ENCODE data around the gene DDX5.

DDX5 gene

GRCh38 chr17:64503821-64504768, 2.0 kb downstream of the DDX5 start:
- TF ChIP-seq CTCF (IDR thresholded peaks at IDR 0.05; ENCODE audit: low read depth, low read length), result no peak
- Histone ChIP-seq H3K9me3 (ENCODE audit: severe bottlenecking) (no peaks in the 10 kb centered on the region), H3K36me3 (peaks cover 77% of the 10 kb centered on the region), H3K27me3 (ENCODE audit: insufficient read depth, low read depth, severe bottlenecking) (no peaks in the 10 kb centered on the region), H3K4me3 (ENCODE audit: low read depth, low read length) (peak overlapping the region; percentile 93), H3K27ac (no peak overlapping the region)
- no peak for DNase-seq

GRCh38 chr17:64503341-64503740, 2.7 kb downstream of the DDX5 start:
- Histone ChIP-seq H3K36me3 (peaks cover 79% of the 10 kb centered on the region), H3K27ac (no peak overlapping the region), H3K27me3 (ENCODE audit: insufficient read depth, low read depth, severe bottlenecking) (no peaks in the 10 kb centered on the region), H3K9me3 (ENCODE audit: severe bottlenecking) (no peaks in the 10 kb centered on the region), H3K4me3 (ENCODE audit: low read depth, low read length) (no peak overlapping the region)
- TF ChIP-seq CTCF (IDR thresholded peaks at IDR 0.05; ENCODE audit: low read depth, low read length), result no peak
- no peak for DNase-seq

- H3K36me3 ChIP-seq, result peaks cover 77% of the 10 kb centered on the region
- no peak for DNase-seq
- no peak for TF ChIP-seq CTCF (IDR thresholded peaks at IDR 0.05; ENCODE audit: low read depth, low read length)
- H3K27ac ChIP-seq, result no peak overlapping the region
- no peaks in the 10 kb centered on the region for H3K27me3 ChIP-seq (ENCODE audit: insufficient read depth, low read depth, severe bottlenecking)
- no peaks in the 10 kb centered on the region for H3K9me3 ChIP-seq (ENCODE audit: severe bottlenecking)
- no peak overlapping the region for H3K4me3 ChIP-seq (ENCODE audit: low read depth, low read length)
Observed at GRCh38 chr17:64502809-64503208, 3.3 kb downstream of the DDX5 start.

GRCh38 chr17:64502021-64502420, 4.1 kb downstream of the DDX5 start:
- DNase-seq, result no peak
- Histone ChIP-seq H3K9me3 (ENCODE audit: severe bottlenecking) (no peaks in the 10 kb centered on the region), H3K4me3 (ENCODE audit: low read depth, low read length) (no peak overlapping the region), H3K27ac (no peak overlapping the region), H3K27me3 (ENCODE audit: insufficient read depth, low read depth, severe bottlenecking) (no peaks in the 10 kb centered on the region), H3K36me3 (peaks cover 77% of the 10 kb centered on the region)
- TF ChIP-seq CTCF (IDR thresholded peaks at IDR 0.05; ENCODE audit: low read depth, low read length), result no peak

- H3K27me3 ChIP-seq (ENCODE audit: insufficient read depth, low read depth, severe bottlenecking), result no peaks in the 10 kb centered on the region
- no peak overlapping the region for H3K27ac ChIP-seq
- no peaks in the 10 kb centered on the region for H3K9me3 ChIP-seq (ENCODE audit: severe bottlenecking)
- peaks cover 77% of the 10 kb centered on the region for H3K36me3 ChIP-seq
- H3K4me3 ChIP-seq (ENCODE audit: low read depth, low read length), result no peak overlapping the region
- no peak for TF ChIP-seq CTCF (IDR thresholded peaks at IDR 0.05; ENCODE audit: low read depth, low read length)
- DNase-seq, result no peak
Observed at GRCh38 chr17:64500862-64501765, 5.0 kb downstream of the DDX5 start.
